HepG2 (cell line): ENCODE data around the gene VPS11. TPM values are rescaled to one million over a fixed set of nuclear protein-coding genes. Genes with fewer than 3 reads are reported as not detected.

Experiments
- AGO2 ChIP-seq: fragments of 200-400 bp; formaldehyde crosslinking; optimal IDR thresholded peaks from 2 replicates; pipeline ENCODE3; 2017; ENCODE audit warnings: mild to moderate bottlenecking, low read depth, low read length, moderate library complexity
- ATF4 ChIP-seq, 2 experiments: fragments of 450-650 bp in 1 of 2; sonication (generic) in 1 of 2; formaldehyde crosslinking; IDR thresholded peaks; 2 replicates each; pipeline versions ENCODE4 v1.5.0 to v1.8.0; 2020 to 2022; ENCODE audit warnings: mild to moderate bottlenecking in 1 of 2, missing genetic modification reagents in 1 of 2
- CBX2 ChIP-seq, 2 experiments: fragments of 200-600 bp in 1 of 2; sonication (generic); formaldehyde crosslinking in 1 of 2; IDR thresholded peaks; 2 replicates each; pipeline versions ENCODE4 v1.7.0 to v1.8.1; 2018 to 2022; ENCODE audit warnings: low read depth in 2 of 2, low read length in 1 of 2, mild to moderate bottlenecking in 1 of 2, missing genetic modification reagents in 1 of 2
- EEA1 ChIP-seq: sonication (generic); formaldehyde crosslinking; IDR thresholded peaks from 2 replicates; pipeline ENCODE4 v1.5.1; 2020; ENCODE audit warnings: mild to moderate bottlenecking, missing genetic modification reagents, borderline replicate concordance
- MED13 ChIP-seq: sonication (generic); formaldehyde crosslinking; IDR thresholded peaks from 2 replicates; pipeline ENCODE4 v1.5.0; 2020; ENCODE audit warnings: missing genetic modification reagents
- NFRKB ChIP-seq: fragments of 450-650 bp; IDR thresholded peaks from 2 replicates; pipeline ENCODE4 v1.6.1; 2017
- RAD21 ChIP-seq: fragments of 450-650 bp; formaldehyde crosslinking; IDR thresholded peaks from 2 replicates; pipeline ENCODE4 v1.5.0; 2020; ENCODE audit warnings: mild to moderate bottlenecking
- REST ChIP-seq, 2 experiments: IDR thresholded peaks; 2 replicates each; pipeline ENCODE4 v1.6.1; 2011 to 2012; ENCODE audit warnings: low read length in 2 of 2, borderline replicate concordance in 1 of 2, low read depth in 1 of 2, mild to moderate bottlenecking in 1 of 2, moderate library complexity in 1 of 2
- ZMAT5 ChIP-seq: sonication (generic); formaldehyde crosslinking; IDR thresholded peaks from 2 replicates; pipeline ENCODE4 v1.5.0; 2020; ENCODE audit warnings: mild to moderate bottlenecking, low read depth, missing genetic modification reagents, borderline replicate concordance
- ZNF101 ChIP-seq: sonication (generic); formaldehyde crosslinking; IDR thresholded peaks from 2 replicates; pipeline ENCODE4 v1.4.0; 2020; ENCODE audit warnings: mild to moderate bottlenecking, low read depth, missing genetic modification reagents, borderline replicate concordance
- ZNF281 ChIP-seq: sonication (generic); formaldehyde crosslinking; IDR thresholded peaks from 2 replicates; pipeline ENCODE4 v1.4.0; 2020; ENCODE audit warnings: missing genetic modification reagents, borderline replicate concordance
- ZNF558 ChIP-seq: sonication (generic); formaldehyde crosslinking; IDR thresholded peaks from 2 replicates; pipeline ENCODE4 v1.9.0; 2022; ENCODE audit warnings: mild to moderate bottlenecking, missing genetic modification reagents, borderline replicate concordance
- ZNF652 ChIP-seq: IDR thresholded peaks from 2 replicates; pipeline ENCODE4 v1.6.1; 2016; ENCODE audit warnings: low read depth, borderline replicate concordance
- ZNF891 ChIP-seq: sonication (generic); formaldehyde crosslinking; IDR thresholded peaks from 2 replicates; pipeline ENCODE4 v1.5.0; 2020; ENCODE audit warnings: mild to moderate bottlenecking, missing genetic modification reagents
- ZSCAN20 ChIP-seq: sonication (generic); formaldehyde crosslinking; IDR thresholded peaks from 2 replicates; pipeline ENCODE4 v1.4.0; 2020; ENCODE audit warnings: missing genetic modification reagents, mild to moderate bottlenecking, borderline replicate concordance
- polyA plus RNA-seq, 8 experiments: library from polyadenylated mRNA; depleted of rRNA in 3 of 8; stranded (reverse) in 7 of 8; unstranded in 1 of 8; fragments of >200 nt; fragmentation: Illumina TruSeq in 4 of 8; extraction: Trizol in 4 of 8; gene quantifications; 2 replicates each; pipeline versions ENCODE4 v1.2.1 to v1.2.3, GENCODE V29; 2011 to 2016; ENCODE audit warnings: low read depth in 4 of 8, missing spikeins in 1 of 8, mixed read lengths in 1 of 8; ENCODE audit not compliant: insufficient read depth in 1 of 8
- total RNA-seq, 5 experiments: library from RNA; depleted of rRNA; stranded (reverse); fragments of >200 nt; fragmentation: Illumina TruSeq; extraction: Trizol; gene quantifications; 2 replicates each; pipeline ENCODE4 v1.2.3, GENCODE V29; 2016; ENCODE audit warnings: low read depth in 1 of 5
- TF ChIP-seq, protein P1 (sequence below): sonication (generic); formaldehyde crosslinking; IDR thresholded peaks from 2 replicates; pipeline ENCODE4 v1.5.0; 2020; ENCODE audit warnings: mild to moderate bottlenecking, missing genetic modification reagents, borderline replicate concordance

The VPS11 gene
- total and polyA plus RNA-seq, 2 of the 13 experiments (the other 11 are each of a cell fraction or from before 2014, with no cell fraction given) = 13.7 to 21.6 TPM

GRCh38 chr11:119056421-119056999 is 11.1 kb upstream of the VPS11 start (continued):
- TF ChIP-seq REST (IDR thresholded peaks at IDR 0.05; ENCODE audit: borderline replicate concordance in 1 of 2, low read depth in 1 of 2, low read length in 2 of 2) = no peak
- no peak for TF ChIP-seq ZNF281 (CRISPR knock-in tag)
- TF ChIP-seq ZNF101 (CRISPR knock-in tag) = no peak
- TF ChIP-seq ZNF891 = peak; percentile 34; the same call in 1 of the 2 replicates
- TF ChIP-seq ZNF652 (CRISPR knock-in tag) = no peak
- TF ChIP-seq ATF4 (CRISPR knock-in tag; IDR thresholded peaks at IDR 0.05) = no peak
- TF ChIP-seq AGO2 = no peak
- TF ChIP-seq, protein P1, sequence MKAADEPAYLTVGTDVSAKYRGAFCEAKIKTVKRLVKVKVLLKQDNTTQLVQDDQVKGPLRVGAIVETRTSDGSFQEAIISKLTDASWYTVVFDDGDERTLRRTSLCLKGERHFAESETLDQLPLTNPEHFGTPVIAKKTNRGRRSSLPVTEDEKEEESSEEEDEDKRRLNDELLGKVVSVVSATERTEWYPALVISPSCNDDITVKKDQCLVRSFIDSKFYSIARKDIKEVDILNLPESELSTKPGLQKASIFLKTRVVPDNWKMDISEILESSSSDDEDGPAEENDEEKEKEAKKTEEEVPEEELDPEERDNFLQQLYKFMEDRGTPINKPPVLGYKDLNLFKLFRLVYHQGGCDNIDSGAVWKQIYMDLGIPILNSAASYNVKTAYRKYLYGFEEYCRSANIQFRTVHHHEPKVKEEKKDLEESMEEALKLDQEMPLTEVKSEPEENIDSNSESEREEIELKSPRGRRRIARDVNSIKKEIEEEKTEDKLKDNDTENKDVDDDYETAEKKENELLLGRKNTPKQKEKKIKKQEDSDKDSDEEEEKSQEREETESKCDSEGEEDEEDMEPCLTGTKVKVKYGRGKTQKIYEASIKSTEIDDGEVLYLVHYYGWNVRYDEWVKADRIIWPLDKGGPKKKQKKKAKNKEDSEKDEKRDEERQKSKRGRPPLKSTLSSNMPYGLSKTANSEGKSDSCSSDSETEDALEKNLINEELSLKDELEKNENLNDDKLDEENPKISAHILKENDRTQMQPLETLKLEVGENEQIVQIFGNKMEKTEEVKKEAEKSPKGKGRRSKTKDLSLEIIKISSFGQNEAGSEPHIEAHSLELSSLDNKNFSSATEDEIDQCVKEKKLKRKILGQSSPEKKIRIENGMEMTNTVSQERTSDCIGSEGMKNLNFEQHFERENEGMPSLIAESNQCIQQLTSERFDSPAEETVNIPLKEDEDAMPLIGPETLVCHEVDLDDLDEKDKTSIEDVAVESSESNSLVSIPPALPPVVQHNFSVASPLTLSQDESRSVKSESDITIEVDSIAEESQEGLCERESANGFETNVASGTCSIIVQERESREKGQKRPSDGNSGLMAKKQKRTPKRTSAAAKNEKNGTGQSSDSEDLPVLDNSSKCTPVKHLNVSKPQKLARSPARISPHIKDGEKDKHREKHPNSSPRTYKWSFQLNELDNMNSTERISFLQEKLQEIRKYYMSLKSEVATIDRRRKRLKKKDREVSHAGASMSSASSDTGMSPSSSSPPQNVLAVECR (CRISPR knock-in tag) = peak; percentile 6; the same call in 1 of the 2 replicates
- TF ChIP-seq CBX2 (IDR thresholded peaks at IDR 0.05; ENCODE audit: low read depth, low read length) = no peak
- TF ChIP-seq CBX2 (CRISPR knock-in tag; IDR thresholded peaks at IDR 0.05; ENCODE audit: low read depth) = no peak
- TF ChIP-seq EEA1 = peak; percentile 38; the same call in 1 of the 2 replicates
- no peak for TF ChIP-seq ZMAT5 (CRISPR knock-in tag)
- TF ChIP-seq ZNF558 (CRISPR knock-in tag) = no peak
- TF ChIP-seq RAD21 (CRISPR knock-in tag) = 0 out of 2 replicates have a peak, but pooled peaks have one; percentile 12
- TF ChIP-seq ZSCAN20 (CRISPR knock-in tag) = peak; percentile 31; the same call in 1 of the 2 replicates
- no peak for TF ChIP-seq MED13 (CRISPR knock-in tag)
- no peak for TF ChIP-seq NFRKB
